Activated gamma-delta T cell treated with Interleukin-2 at 50 U/mL for 16 hours (primary cell): Measurements from ENCODE around the gene POGK.

Experiments
- DNase-seq: peaks from one replicate; pipeline ENCODE4 v3.0.0-alpha.2; 2020

Gene POGK

DNA sequence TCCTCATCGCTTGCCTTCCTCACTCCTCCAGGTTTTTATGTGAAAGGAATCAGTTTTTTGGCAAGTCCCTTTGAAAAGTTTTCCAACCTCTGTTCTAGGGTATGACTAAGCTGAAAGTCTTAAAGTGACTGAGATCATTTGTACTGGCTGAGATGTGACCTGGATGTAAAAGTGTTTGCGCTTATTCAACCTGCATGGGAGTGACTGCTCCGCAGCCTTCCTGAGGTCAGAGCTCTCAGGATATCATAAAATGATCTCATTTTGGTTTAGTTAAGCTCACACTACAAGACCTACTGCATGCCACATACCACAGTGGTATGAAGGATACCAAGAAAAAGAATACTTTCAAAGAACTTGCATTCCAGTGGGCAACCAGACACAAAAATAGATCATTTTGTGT lies 66.6 kb downstream of the POGK start:
- DNase-seq = no peak
